ENCODE data around the gene MVK.
A peak's percentile ranks its signal among the peaks of the same experiment; 100 is the strongest.

The MVK gene

DNA sequence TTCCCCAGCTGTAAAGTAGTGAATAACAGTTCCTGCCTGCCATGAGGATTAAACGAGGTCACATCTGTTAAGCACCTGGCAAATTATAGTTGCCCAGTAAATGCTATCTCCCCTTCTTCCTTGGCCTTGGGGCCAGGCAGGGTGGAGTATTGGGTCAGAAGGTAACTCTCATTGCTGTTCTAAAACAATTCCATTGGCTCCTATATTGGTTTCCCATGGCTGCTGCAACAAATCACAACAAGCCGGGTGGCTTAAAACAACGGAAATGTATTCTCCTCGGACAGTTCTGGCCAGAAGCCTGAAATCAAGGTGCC is 32.2 kb upstream of the MVK start:
- no peaks in the 10 kb centered on the region for H3K27me3 ChIP-seq (ENCODE audit: insufficient read depth, low read depth, severe bottlenecking)
- H3K27ac ChIP-seq, result peak overlapping the region; percentile 22; the same call in 1 of the 2 replicates
- H3K36me3 ChIP-seq, result no peaks in the 10 kb centered on the region
- DNase-seq, result no peak
- H3K9me3 ChIP-seq (ENCODE audit: severe bottlenecking), result peaks cover 6% of the 10 kb centered on the region
- TF ChIP-seq, protein P1, sequence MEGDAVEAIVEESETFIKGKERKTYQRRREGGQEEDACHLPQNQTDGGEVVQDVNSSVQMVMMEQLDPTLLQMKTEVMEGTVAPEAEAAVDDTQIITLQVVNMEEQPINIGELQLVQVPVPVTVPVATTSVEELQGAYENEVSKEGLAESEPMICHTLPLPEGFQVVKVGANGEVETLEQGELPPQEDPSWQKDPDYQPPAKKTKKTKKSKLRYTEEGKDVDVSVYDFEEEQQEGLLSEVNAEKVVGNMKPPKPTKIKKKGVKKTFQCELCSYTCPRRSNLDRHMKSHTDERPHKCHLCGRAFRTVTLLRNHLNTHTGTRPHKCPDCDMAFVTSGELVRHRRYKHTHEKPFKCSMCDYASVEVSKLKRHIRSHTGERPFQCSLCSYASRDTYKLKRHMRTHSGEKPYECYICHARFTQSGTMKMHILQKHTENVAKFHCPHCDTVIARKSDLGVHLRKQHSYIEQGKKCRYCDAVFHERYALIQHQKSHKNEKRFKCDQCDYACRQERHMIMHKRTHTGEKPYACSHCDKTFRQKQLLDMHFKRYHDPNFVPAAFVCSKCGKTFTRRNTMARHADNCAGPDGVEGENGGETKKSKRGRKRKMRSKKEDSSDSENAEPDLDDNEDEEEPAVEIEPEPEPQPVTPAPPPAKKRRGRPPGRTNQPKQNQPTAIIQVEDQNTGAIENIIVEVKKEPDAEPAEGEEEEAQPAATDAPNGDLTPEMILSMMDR (IDR thresholded peaks at IDR 0.05; ENCODE audit: low read depth, low read length), result no peak
- H3K4me3 ChIP-seq (ENCODE audit: low read depth, low read length), result no peak overlapping the region

DNA sequence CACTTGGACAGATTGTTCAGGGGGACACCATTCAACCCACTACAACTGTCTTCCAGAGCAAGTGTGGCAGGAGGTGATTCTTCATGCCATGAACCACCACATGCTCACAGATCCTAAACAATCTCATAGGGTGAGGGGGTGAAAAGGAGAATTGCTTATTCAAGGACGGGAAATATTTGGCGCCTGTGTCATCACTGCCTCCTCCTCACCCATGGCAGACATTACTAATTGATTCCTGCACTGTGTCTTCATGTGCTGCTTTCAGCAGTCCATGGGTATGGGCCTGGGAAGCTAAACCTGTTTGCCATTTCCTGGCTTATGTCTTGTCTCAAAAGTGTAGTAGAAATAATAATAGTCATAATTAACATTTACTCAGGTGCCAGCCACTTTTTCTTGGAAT is 31.6 kb upstream of the MVK start:
- TF ChIP-seq, protein P1 (IDR thresholded peaks at IDR 0.05; ENCODE audit: low read depth, low read length), result no peak
- Histone ChIP-seq H3K27me3 (ENCODE audit: insufficient read depth, low read depth, severe bottlenecking) (no peaks in the 10 kb centered on the region), H3K9me3 (ENCODE audit: severe bottlenecking) (peaks cover 6% of the 10 kb centered on the region), H3K4me3 (ENCODE audit: low read depth, low read length) (no peak overlapping the region), H3K27ac (peak overlapping the region; percentile 32), H3K36me3 (no peaks in the 10 kb centered on the region)
- no peak for DNase-seq

DNA sequence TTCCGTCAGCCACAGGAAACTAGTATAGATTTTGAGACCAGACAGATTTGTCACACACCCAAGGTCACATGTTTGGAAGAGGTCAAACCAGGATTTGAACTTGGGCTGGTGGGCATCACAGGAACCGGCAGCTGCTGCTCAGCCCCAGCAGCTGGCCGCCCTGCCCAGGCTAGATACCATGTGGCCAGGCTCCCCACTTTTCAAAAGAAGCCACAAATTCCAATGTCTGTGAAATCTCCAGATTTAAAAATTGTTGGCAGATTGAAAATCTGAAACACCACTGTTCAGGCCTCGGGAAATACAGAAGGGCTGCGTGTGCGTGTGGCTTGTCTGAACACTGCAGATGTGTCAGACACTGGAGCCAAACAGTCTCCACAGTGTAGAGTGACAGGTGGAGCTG is 30.7 kb upstream of the MVK start:
- H3K36me3 ChIP-seq, result no peaks in the 10 kb centered on the region
- peak overlapping the region; percentile 41 for H3K27ac ChIP-seq
- TF ChIP-seq, protein P1 (IDR thresholded peaks at IDR 0.05; ENCODE audit: low read depth, low read length), result no peak
- DNase-seq, result no peak
- no peaks in the 10 kb centered on the region for H3K27me3 ChIP-seq (ENCODE audit: insufficient read depth, low read depth, severe bottlenecking)
- peaks cover 6% of the 10 kb centered on the region for H3K9me3 ChIP-seq (ENCODE audit: severe bottlenecking)
- no peak overlapping the region for H3K4me3 ChIP-seq (ENCODE audit: low read depth, low read length)

DNA sequence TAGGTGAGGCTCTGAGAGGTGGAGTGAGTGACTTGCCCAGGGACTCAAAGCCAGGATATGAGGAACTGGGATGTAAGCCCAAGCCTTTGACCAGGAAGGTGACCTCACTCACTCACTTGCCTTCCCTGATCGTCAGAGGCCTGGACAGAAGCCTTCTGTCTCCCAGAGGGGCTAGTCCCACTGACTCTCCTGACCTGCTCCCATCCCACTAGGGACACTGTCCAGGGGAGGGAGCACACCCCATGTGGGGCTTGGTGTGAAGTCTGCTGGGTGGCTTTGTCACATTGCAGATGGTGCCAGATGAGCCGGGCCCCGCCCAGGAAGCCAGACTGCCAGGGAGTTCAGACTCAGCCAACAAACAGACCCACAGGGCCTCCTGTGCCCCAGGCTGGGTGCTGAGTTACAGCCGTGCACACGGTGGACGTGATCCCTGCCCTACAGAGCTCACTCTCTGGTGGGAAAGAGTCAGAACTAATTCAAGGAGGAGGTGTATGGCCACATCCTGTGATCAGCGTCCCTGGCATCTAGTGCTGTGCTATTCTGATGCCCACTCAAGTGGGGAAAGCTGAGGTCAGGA is 28.6 kb upstream of the MVK start:
- TF ChIP-seq, protein P1 (IDR thresholded peaks at IDR 0.05; ENCODE audit: low read depth, low read length), result no peak
- Histone ChIP-seq H3K27me3 (ENCODE audit: insufficient read depth, low read depth, severe bottlenecking) (no peaks in the 10 kb centered on the region), H3K9me3 (ENCODE audit: severe bottlenecking) (peaks cover 6% of the 10 kb centered on the region), H3K4me3 (ENCODE audit: low read depth, low read length) (no peak overlapping the region), H3K36me3 (no peaks in the 10 kb centered on the region), H3K27ac (0 out of 2 replicates have a peak overlapping the region, but pooled peaks have one; percentile 13)
- DNase-seq, result no peak

DNA sequence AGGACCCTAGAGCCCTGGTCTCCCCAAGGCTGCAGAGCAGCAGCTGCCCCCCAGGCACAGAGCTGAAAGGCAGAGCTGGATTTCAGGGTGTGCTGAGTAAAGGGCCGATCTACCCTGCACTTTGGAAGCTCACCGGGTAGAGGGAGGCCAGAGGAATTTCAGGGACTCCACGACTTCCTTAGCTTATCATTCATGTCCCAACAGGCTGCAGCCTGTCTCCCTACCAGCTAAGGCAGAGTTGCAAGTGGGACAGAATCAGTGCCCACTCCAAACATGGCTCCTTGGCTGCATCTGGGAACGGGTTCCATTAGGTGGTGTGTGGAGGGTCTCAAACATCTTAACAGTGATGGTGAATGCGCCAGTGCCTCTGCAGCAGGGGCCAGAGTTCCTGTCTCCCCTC is 27.8 kb upstream of the MVK start:
- no peak overlapping the region for H3K4me3 ChIP-seq (ENCODE audit: low read depth, low read length)
- H3K36me3 ChIP-seq, result no peaks in the 10 kb centered on the region
- peaks cover 6% of the 10 kb centered on the region for H3K9me3 ChIP-seq (ENCODE audit: severe bottlenecking)
- H3K27ac ChIP-seq, result 0 out of 2 replicates have a peak overlapping the region, but pooled peaks have one; percentile 8
- TF ChIP-seq, protein P1 (IDR thresholded peaks at IDR 0.05; ENCODE audit: low read depth, low read length), result no peak
- DNase-seq, result no peak
- no peaks in the 10 kb centered on the region for H3K27me3 ChIP-seq (ENCODE audit: insufficient read depth, low read depth, severe bottlenecking)

DNA sequence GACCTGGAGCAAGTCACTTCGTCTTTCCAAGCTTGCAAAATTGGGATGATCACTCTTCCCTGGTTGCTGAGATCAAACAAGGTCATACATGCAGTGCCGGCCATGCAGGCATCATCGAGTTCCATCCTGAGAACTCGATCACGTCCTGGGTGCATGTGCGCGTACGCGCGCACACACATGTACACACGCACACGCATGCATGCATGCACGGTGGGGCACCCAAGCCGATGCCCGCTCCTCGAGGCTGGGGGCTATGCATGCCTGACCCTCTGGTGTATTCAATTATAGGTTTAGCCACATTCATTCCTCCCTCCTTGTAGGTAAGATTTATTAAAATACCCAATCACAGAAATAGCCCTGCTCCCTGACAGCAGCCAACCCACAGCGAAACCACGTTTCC is 26.3 kb upstream of the MVK start:
- Histone ChIP-seq H3K9me3 (ENCODE audit: severe bottlenecking) (peaks cover 2% of the 10 kb centered on the region), H3K4me3 (ENCODE audit: low read depth, low read length) (no peak overlapping the region), H3K27ac (no peak overlapping the region), H3K27me3 (ENCODE audit: insufficient read depth, low read depth, severe bottlenecking) (no peaks in the 10 kb centered on the region), H3K36me3 (no peaks in the 10 kb centered on the region)
- TF ChIP-seq, protein P1 (IDR thresholded peaks at IDR 0.05; ENCODE audit: low read depth, low read length), result no peak
- DNase-seq, result no peak
